GM12878 (cell line): ENCODE measurements around the gene POLN. TPM values are rescaled to one million over a fixed set of nuclear protein-coding genes. Genes with fewer than 3 reads are reported as not detected.

ENCODE experiments used
- ATAC-seq: fragments of 200-7000 bp; cut with Tn5 transposase; 3 replicates; pipeline ENCODE4 v1.9.1; 2020; ENCODE audit warnings: mild to moderate bottlenecking, moderate library complexity
- BruUV-seq: library from RNA; stranded (reverse); fragments of 400-500 nt; replicated peaks from 2 replicates; lab custom pipeline; 2021; lab: Mats Ljungman, UMichigan
- CTCF ChIA-PET: fragments of 300-600 bp; sonication (Branson Sonifier 250); formaldehyde crosslinking; extraction: SDS; loops from one replicate; lab custom pipeline; 2021; ENCODE audit warnings: inconsistent platforms; lab: Yijun Ruan, JAX
- POLR2A ChIA-PET: fragments of 350-600 bp; formaldehyde crosslinking; extraction: SDS; loops from one replicate; lab custom pipeline; 2021; ENCODE audit warnings: inconsistent platforms; lab: Charles Lee
- RAD21 ChIA-PET: fragments of 300-600 bp; sonication (Branson Sonifier 250); formaldehyde crosslinking; loops from one replicate; lab custom pipeline; 2023; ENCODE audit warnings: antibody characterized with exemption; ENCODE audit not compliant: unreplicated experiment; lab: Charles Lee
- SMC1A ChIA-PET: fragments of 300-600 bp; sonication (Branson Sonifier 250); formaldehyde crosslinking; loops from one replicate; lab custom pipeline; 2023; ENCODE audit not compliant: unreplicated experiment, uncharacterized antibody; lab: Charles Lee
- DNase-seq: peaks from one replicate; pipeline ENCODE4 v3.0.0-alpha.2; 2011; ENCODE audit warnings: low read depth, low spot score
- FAIRE-seq: peaks from 3 replicates; lab custom pipeline; 2011; peaks lifted over from hg19 to GRCh38; lab: Jason Lieb, UNC
- H2AFZ ChIP-seq: 2 replicates; pipeline ENCODE4 v1.6.0; 2011; ENCODE audit warnings: low read depth, low read length, control low read depth; ENCODE audit not compliant: control insufficient read depth
- H3K27ac ChIP-seq: 2 replicates; pipeline ENCODE4 v1.5.1; 2011; ENCODE audit warnings: control low read depth; ENCODE audit not compliant: control insufficient read depth, insufficient read depth
- H3K27me3 ChIP-seq, 2 experiments: replicated peaks in 1 of 2; 2 replicates each; pipeline versions ENCODE4 v1.6.0 to v1.6.1; 2011; ENCODE audit warnings: low read length in 1 of 2; ENCODE audit not compliant: control insufficient read depth in 2 of 2, insufficient read depth in 2 of 2
- H3K36me3 ChIP-seq, 2 experiments: 2 replicates each; pipeline ENCODE4 v1.5.1; 2011; ENCODE audit warnings: low read length in 1 of 2; ENCODE audit not compliant: control insufficient read depth in 2 of 2, insufficient read depth in 2 of 2
- H3K4me1 ChIP-seq: 2 replicates; pipeline ENCODE4 v1.6.1; 2011; ENCODE audit warnings: mild to moderate bottlenecking, low read length, moderate library complexity, mixed read lengths; ENCODE audit not compliant: control insufficient read depth, insufficient read depth
- H3K4me2 ChIP-seq: 2 replicates; pipeline ENCODE4 v1.6.0; 2011; ENCODE audit warnings: control low read depth; ENCODE audit not compliant: control insufficient read depth, insufficient read depth
- H3K4me3 ChIP-seq: fragments of 200-600 bp; sonication (generic); 2 replicates; pipeline ENCODE4 v1.5.1; 2016
- H3K79me2 ChIP-seq: 2 replicates; pipeline ENCODE4 v1.6.0; 2011; ENCODE audit warnings: low read length; ENCODE audit not compliant: control insufficient read depth, insufficient read depth
- H3K9ac ChIP-seq: 2 replicates; pipeline ENCODE4 v1.8.0; 2011; ENCODE audit warnings: low read length, control low read depth, mixed read lengths; ENCODE audit not compliant: control insufficient read depth, insufficient read depth
- H3K9me3 ChIP-seq: replicated peaks from 3 replicates; pipeline ENCODE4 v1.5.1; 2011; ENCODE audit warnings: mild to moderate bottlenecking, low read length; ENCODE audit not compliant: control insufficient read depth, insufficient read depth
- H4K20me1 ChIP-seq: 2 replicates; pipeline ENCODE4 v1.6.0; 2011; ENCODE audit not compliant: control insufficient read depth, insufficient read depth
- BCLAF1 ChIP-seq: fragments of 450-650 bp; IDR thresholded peaks from 2 replicates; pipeline ENCODE4 v1.6.1; 2017; ENCODE audit warnings: antibody characterized with exemption, mild to moderate bottlenecking, moderate library complexity
- BHLHE40 ChIP-seq, 2 experiments: fragments of 450-650 bp in 1 of 2; IDR thresholded peaks; 2 replicates each; pipeline ENCODE4 v1.6.1; 2011 to 2017; ENCODE audit warnings: low read depth in 2 of 2, borderline replicate concordance in 1 of 2, improper control_type of control experiment in 1 of 2, low read length in 1 of 2, mild to moderate bottlenecking in 1 of 2
- BRCA1 ChIP-seq: IDR thresholded peaks from 2 replicates; pipeline ENCODE4 v1.6.1; 2011; ENCODE audit warnings: low read depth, low read length, improper control_type of control experiment
- EED ChIP-seq: sonication (generic); IDR thresholded peaks from 2 replicates; pipeline ENCODE4 v1.6.1; 2016; ENCODE audit warnings: antibody characterized with exemption, low read depth
- ELK1 ChIP-seq: IDR thresholded peaks from 2 replicates; pipeline ENCODE4 v1.6.1; 2012; ENCODE audit warnings: low read depth, low read length, improper control_type of control experiment
- FOXK2 ChIP-seq: fragments of 450-650 bp; IDR thresholded peaks from 2 replicates; pipeline ENCODE4 v1.6.1; 2017; ENCODE audit warnings: mild to moderate bottlenecking, moderate library complexity
- IKZF1 ChIP-seq: fragments of 450-650 bp; conservative IDR thresholded peaks from 2 replicates; pipeline ENCODE4 v1.6.1; 2017; ENCODE audit warnings: antibody characterized with exemption, mild to moderate bottlenecking
- IKZF2 ChIP-seq, 2 experiments: fragments of 450-650 bp; IDR thresholded peaks; 2 replicates each; pipeline ENCODE4 v1.6.1; 2017; ENCODE audit warnings: mild to moderate bottlenecking in 2 of 2, moderate library complexity in 2 of 2
- JUND ChIP-seq: IDR thresholded peaks from 2 replicates; pipeline ENCODE4 v1.6.1; 2012; ENCODE audit warnings: low read depth, mild to moderate bottlenecking, low read length, improper control_type of control experiment, moderate library complexity
- KLF5 ChIP-seq: fragments of 450-650 bp; IDR thresholded peaks from 2 replicates; pipeline ENCODE4 v1.6.1; 2014; ENCODE audit warnings: mild to moderate bottlenecking; ENCODE audit not compliant: partially characterized antibody
- PKNOX1 ChIP-seq: fragments of 450-650 bp; IDR thresholded peaks from 2 replicates; pipeline ENCODE4 v1.6.1; 2016; ENCODE audit warnings: mild to moderate bottlenecking
- POLR2A ChIP-seq: IDR thresholded peaks from 2 replicates; pipeline ENCODE4 v1.6.1; 2011; ENCODE audit warnings: low read depth, mild to moderate bottlenecking, low read length
- RAD21 ChIP-seq: IDR thresholded peaks from 2 replicates; pipeline ENCODE4 v1.6.1; 2011; ENCODE audit warnings: mild to moderate bottlenecking, low read depth, low read length, moderate library complexity; ENCODE audit not compliant: insufficient read depth
- RB1 ChIP-seq: fragments of 450-650 bp; formaldehyde crosslinking; IDR thresholded peaks from 2 replicates; pipeline ENCODE4 v1.6.1; 2017; ENCODE audit warnings: mild to moderate bottlenecking, borderline replicate concordance
- STAT3 ChIP-seq: IDR thresholded peaks from 2 replicates; pipeline ENCODE4 v1.6.1; 2011; ENCODE audit warnings: low read depth, low read length, improper control_type of control experiment
- TCF12 ChIP-seq: IDR thresholded peaks from 2 replicates; pipeline ENCODE4 v1.6.1; 2011; ENCODE audit warnings: low read depth, mild to moderate bottlenecking, low read length
- ZBED1 ChIP-seq: IDR thresholded peaks from 2 replicates; pipeline ENCODE4 v1.6.1; 2016; ENCODE audit warnings: borderline replicate concordance
- WGBS: methylation state at CpG from one replicate; pipeline ENCODE4 v1.1.6; 2016; ENCODE audit warnings: low lambda C conversion rate; ENCODE audit not compliant: insufficient replicate concordance, insufficient coverage; ENCODE audit errors: missing lambda C conversion rate; 5-methylcytosine and 5-hydroxymethylcytosine counted together
- in situ Hi-C: fragments of 300-500 bp; cut with MboI; formaldehyde crosslinking; loops from 9 replicates; pipeline ENCODE4 v1.14.3; 2018; ENCODE audit warnings: mixed read lengths
- intact Hi-C: fragments of 100-400 bp; cut with micrococcal nuclease; formaldehyde crosslinking; loops from one replicate; pipeline ENCODE4 v1.14.2; 2022; ENCODE audit not compliant: unreplicated experiment
- polyA plus RNA-seq, 11 experiments: library from polyadenylated mRNA; depleted of rRNA in 4 of 11; unstranded in 6 of 11; stranded (reverse) in 5 of 11; fragments of >200 nt; fragmentation: Nextera tagmentation in 4 of 11; fragmentation: Illumina TruSeq in 1 of 11; extraction: Ambion mirVana in 4 of 11; extraction: Trizol in 1 of 11; gene quantifications; 1 replicate in 1 of 11; 2 replicates in 10 of 11; pipeline versions ENCODE4 v1.2.1 to v1.2.3, GENCODE V29; 2011 to 2016; ENCODE audit warnings: inconsistent platforms in 2 of 11, missing spikeins in 2 of 11, low read depth in 1 of 11
- total RNA-seq, 4 experiments: library from RNA; depleted of rRNA in 3 of 4; stranded (reverse); fragments of >200 nt in 3 of 4; fragmentation: Illumina TruSeq in 1 of 4; extraction: Trizol in 1 of 4; gene quantifications; 2 replicates each; pipeline versions ENCODE4 v1.2.1 to v1.2.3, GENCODE V29; 2013 to 2021

The POLN gene
- total and polyA plus RNA-seq, 10 of the 15 experiments (the other 5 are each of a cell fraction or from before 2014, with no cell fraction given), result 0.09 to 2.0 (median 0.95) TPM; not detected in 1

- Histone ChIP-seq H3K27me3 (no peaks in the 10 kb centered on the region), H4K20me1 (no peaks in the 10 kb centered on the region), H3K9me3 (no peaks in the 10 kb centered on the region), H3K4me1 (peaks cover 7% of the 10 kb centered on the region), H3K36me3 (no peaks in the 10 kb centered on the region), H3K27ac (no peak overlapping the region), H3K79me2 (no peaks in the 10 kb centered on the region), H2AFZ (peak overlapping the region; percentile 65), H3K4me3 (no peak overlapping the region), H3K9ac (no peak overlapping the region), H3K4me2 (peak overlapping the region; percentile 55; the same call in 1 of the 2 replicates)
- intact Hi-C loops (no loop called here), in situ Hi-C loops (no loop called here)
- no TSS peak for BruUV-seq
- peak; percentile 91 for ATAC-seq
- ChIA-PET SMC1A (interaction anchor here (1.1 to 1.4 kb wide), 2 partner anchors 43 to 72 kb away, joined by 3 to 4 read pairs; no protein-coding TSS in a partner anchor), RAD21 (interaction anchor here (0.8 to 1.0 kb wide), 2 partner anchors 9 to 19 kb away, joined by 3 to 4 read pairs; no protein-coding TSS in a partner anchor), POLR2A (interaction anchor here (0.5 to 0.6 kb wide), 2 partner anchors 187 to 447 kb away, joined by 3 to 9 read pairs; partner anchors contain the start of gene RNF4), CTCF (interaction anchor here (0.9 to 1.3 kb wide), 2 partner anchors 43 to 131 kb away, joined by 3 to 4 read pairs; no protein-coding TSS in a partner anchor)
- no peak for FAIRE-seq
- whole genome bisulfite sequencing, result 12% methylated on average over 10 of the region's 10 CpGs
- peak; percentile 41 for DNase-seq
- no peak for TF ChIP-seq BRCA1
- 0 out of 2 replicates have a peak, but pooled peaks have one; percentile 21 for TF ChIP-seq IKZF1
- TF ChIP-seq JUND, result no peak
- 0 out of 2 replicates have a peak, but pooled peaks have one; percentile 30 for TF ChIP-seq POLR2A
- TF ChIP-seq PKNOX1, result peak; percentile 73; the same call in 1 of the 2 replicates
- TF ChIP-seq RB1, result no peak
- TF ChIP-seq KLF5, result no peak
- TF ChIP-seq EED, result no peak
- TF ChIP-seq IKZF2 (IDR thresholded peaks at IDR 0.05), result 0 out of 4 replicates have a peak, but pooled peaks of 1 of the 2 experiments have one; percentile 29
- peak; percentile 36; the same call in 1 of the 2 replicates for TF ChIP-seq RAD21
- TF ChIP-seq TCF12, result peak; percentile 41; the same call in 1 of the 2 replicates
- TF ChIP-seq BHLHE40 (IDR thresholded peaks at IDR 0.05; ENCODE audit: borderline replicate concordance in 1 of 2, low read depth in 2 of 2, low read length in 1 of 2), result peak in 1 of 2 experiments; percentile 43; a peak in 1 of 4 replicates
- TF ChIP-seq ELK1, result no peak
- TF ChIP-seq STAT3, result no peak
- TF ChIP-seq ZBED1, result no peak
- no peak for TF ChIP-seq BCLAF1
- no peak for TF ChIP-seq FOXK2
Observed at GRCh38 chr4:2281575-2282343, 39.8 kb upstream of the POLN start.
